ENCODE results near the gene LCN6. TPM values are rescaled to one million over a fixed set of nuclear protein-coding genes. Genes with fewer than 3 reads are reported as not detected.

The LCN6 gene
- total and polyA plus RNA-seq, 2 of the 13 experiments (the other 11 are each of a cell fraction or from before 2014, with no cell fraction given) = not detected

GRCh38 chr9:136763649-136764035 lies 15.3 kb upstream of the LCN6 start:
- ChIA-PET POLR2A (no interaction called here), CTCF (ENCODE audit: low intra/inter-chr PET ratio, low total read pairs) (no interaction called here)
- peak overlapping the region in 1 of 3 experiments; percentile 44; a peak in 1 of 6 replicates for H3K4me3 ChIP-seq (replicated peaks in 1 of 3; ENCODE audit: insufficient read depth in 1 of 3, low read depth in 2 of 3, low read length in 3 of 3)
- DNase-seq (ENCODE audit: low spot score) (no peak), ATAC-seq (no peak), FAIRE-seq (no peak)
- H3K4me2 ChIP-seq (ENCODE audit: low read depth, low read length) = peak overlapping the region; percentile 67
- intact Hi-C loops (cut with micrococcal nuclease; ENCODE audit: unreplicated experiment) (no loop called here), in situ Hi-C loops (cut with HindIII; ENCODE audit: extremely low pct_ligation_motif_present, low pct_unique_long_range_greater_than_20kb) (no loop called here)
- 70% methylated on average over 7 of the region's 14 CpGs for WGBS (ENCODE audit: low lambda C conversion rate)
- 0 out of 5 replicates have a peak, but pooled peaks cover 0 to 7% of the 10 kb centered on the region in 2 experiments for H3K27me3 ChIP-seq (ENCODE audit: control insufficient read depth in 1 of 2, insufficient read depth in 2 of 2, low read length in 2 of 2)
- H3K36me3 ChIP-seq (replicated peaks in 1 of 2; ENCODE audit: control insufficient read depth in 1 of 2, insufficient read depth in 2 of 2, low read length in 2 of 2) = no peaks in the 10 kb centered on the region
- peaks cover 73% of the 10 kb centered on the region for H3K4me1 ChIP-seq (ENCODE audit: insufficient read depth, low read length)
- no peak overlapping the region for H2AFZ ChIP-seq (ENCODE audit: low read length)
- no peaks in the 10 kb centered on the region for H4K20me1 ChIP-seq (ENCODE audit: insufficient read depth, low read length)
- peak overlapping the region; percentile 31 for H3K27ac ChIP-seq (ENCODE audit: extremely low read length, insufficient read depth, low read length)
- no peaks in the 10 kb centered on the region for H3K79me2 ChIP-seq (ENCODE audit: insufficient read depth, low read length)
- no peaks in the 10 kb centered on the region for H3K9me3 ChIP-seq (ENCODE audit: low read length)
- no TSS peak for BruUV-seq (replicated peaks)
- H3K9ac ChIP-seq (ENCODE audit: insufficient read depth, low read depth, low read length) = peak overlapping the region; percentile 52
- TF ChIP-seq KAT2B (IDR thresholded peaks at IDR 0.05; ENCODE audit: borderline replicate concordance, low read depth, low read length) (no peak), TCF12 (IDR thresholded peaks at IDR 0.05) (no peak), TCF12 (CRISPR knock-in tag; IDR thresholded peaks at IDR 0.05) (no peak), ZMYM4 (CRISPR knock-in tag; IDR thresholded peaks at IDR 0.05) (no peak), ZNF513 (CRISPR knock-in tag; conservative IDR thresholded peaks at IDR 0.05) (no peak)

GRCh38 chr9:136762915-136763648 lies 14.8 kb upstream of the LCN6 start:
- ATAC-seq (peak; percentile 18), DNase-seq (ENCODE audit: low spot score) (peak; percentile 30), FAIRE-seq (no peak)
- CTCF ChIA-PET (ENCODE audit: low intra/inter-chr PET ratio, low total read pairs) = no interaction called here
- Histone ChIP-seq H3K36me3 (replicated peaks in 1 of 2; ENCODE audit: control insufficient read depth in 1 of 2, insufficient read depth in 2 of 2, low read length in 2 of 2) (no peaks in the 10 kb centered on the region), H3K27me3 (ENCODE audit: control insufficient read depth in 1 of 2, insufficient read depth in 2 of 2, low read length in 2 of 2) (peaks cover 0 to 9% of the 10 kb centered on the region in 2 experiments; a peak in 1 of 5 replicates), H3K4me3 (replicated peaks in 1 of 3; ENCODE audit: insufficient read depth in 1 of 3, low read depth in 2 of 3, low read length in 3 of 3) (peak overlapping the region in 1 of 3 experiments; percentile 44; a peak in 1 of 6 replicates), H3K9me3 (ENCODE audit: low read length) (no peaks in the 10 kb centered on the region), H2AFZ (ENCODE audit: low read length) (no peak overlapping the region), H3K4me1 (ENCODE audit: insufficient read depth, low read length) (peaks cover 71% of the 10 kb centered on the region), H3K79me2 (ENCODE audit: insufficient read depth, low read length) (no peaks in the 10 kb centered on the region), H3K9ac (ENCODE audit: insufficient read depth, low read depth, low read length) (no peak overlapping the region), H4K20me1 (ENCODE audit: insufficient read depth, low read length) (no peaks in the 10 kb centered on the region), H3K4me2 (ENCODE audit: low read depth, low read length) (peak overlapping the region; percentile 23; the same call in 1 of the 2 replicates), H3K27ac (ENCODE audit: extremely low read length, insufficient read depth, low read length) (no peak overlapping the region)
- no TSS peak for BruUV-seq (replicated peaks)
- 53% methylated on average over 32 of the region's 37 CpGs for WGBS (ENCODE audit: low lambda C conversion rate)
- intact Hi-C loops (cut with micrococcal nuclease; ENCODE audit: unreplicated experiment) (no loop called here), in situ Hi-C loops (cut with HindIII; ENCODE audit: extremely low pct_ligation_motif_present, low pct_unique_long_range_greater_than_20kb) (no loop called here)
- POLR2A ChIA-PET = interaction anchor here (1.4 kb wide), 1 partner anchor 35 kb away, joined by 3 read pairs; no protein-coding TSS in a partner anchor
- TF ChIP-seq DZIP1 (CRISPR knock-in tag; IDR thresholded peaks at IDR 0.05) (0 out of 2 replicates have a peak, but pooled peaks have one; percentile 21), HNRNPL (IDR thresholded peaks at IDR 0.05; ENCODE audit: low read depth, low read length) (0 out of 2 replicates have a peak, but pooled peaks have one; percentile 14), PPARG (CRISPR knock-in tag; conservative IDR thresholded peaks at IDR 0.05) (peak; percentile 74), MAZ (IDR thresholded peaks at IDR 0.05; ENCODE audit: borderline replicate concordance, low read depth, low read length) (peak; percentile 44; the same call in 1 of the 2 replicates), MAZ (CRISPR knock-in tag; IDR thresholded peaks at IDR 0.05; ENCODE audit: low read depth) (no peak), GATA4 (IDR thresholded peaks at IDR 0.05; ENCODE audit: borderline replicate concordance, low read depth) (peak; percentile 49; the same call in 1 of the 2 replicates), POLR2G (IDR thresholded peaks at IDR 0.05; ENCODE audit: low read depth, low read length) (peak; percentile 37; the same call in 1 of the 2 replicates), RARA (CRISPR knock-in tag; IDR thresholded peaks at IDR 0.05) (0 out of 2 replicates have a peak, but pooled peaks have one; percentile 13), SAP130 (CRISPR knock-in tag; IDR thresholded peaks at IDR 0.05; ENCODE audit: low read depth) (peak; percentile 39; the same call in 1 of the 2 replicates)
